DND-41 (cell line): ENCODE data around the gene CFAP65.

Experiments
- CTCF ChIP-seq: IDR thresholded peaks from 2 replicates; pipeline ENCODE4 v1.5.1; 2012; ENCODE audit warnings: borderline replicate concordance, low read length, moderate library complexity, mild to moderate bottlenecking; ENCODE audit not compliant: poor library complexity, severe bottlenecking; ENCODE audit errors: extremely low read depth
- EZH2 ChIP-seq: IDR thresholded peaks from 3 replicates; pipeline ENCODE4 v1.6.1; 2012; ENCODE audit warnings: borderline replicate concordance, low read depth, mild to moderate bottlenecking, moderate library complexity, low read length, inconsistent platforms; ENCODE audit not compliant: severe bottlenecking

DNA sequence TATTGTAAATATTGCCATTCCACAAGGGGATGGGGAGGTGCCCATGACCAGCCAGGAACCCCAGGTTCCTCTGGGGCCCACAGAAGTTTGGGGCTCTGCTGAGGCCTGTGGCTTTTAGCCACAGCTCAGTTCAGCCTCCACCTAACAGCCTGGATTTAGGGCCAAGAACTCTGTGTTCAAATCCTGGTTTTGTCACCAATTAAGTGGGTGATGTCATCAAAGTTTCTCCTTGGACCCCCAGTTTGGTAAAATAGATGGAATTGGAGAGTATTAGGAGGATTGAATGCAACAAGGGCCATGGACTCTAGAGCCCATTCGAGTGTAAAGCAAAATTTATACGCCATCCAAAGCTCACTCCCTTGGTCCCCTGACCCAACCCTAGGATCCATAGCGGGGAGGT lies 53.2 kb downstream of the CFAP65 start:
- no peak for TF ChIP-seq CTCF
- no peak for TF ChIP-seq EZH2
